WTC11 (cell line): Measurements from ENCODE around the gene HIPK2. TPM values are rescaled to one million over a fixed set of nuclear protein-coding genes. Genes with fewer than 3 reads are reported as not detected.

Experiments
- ATAC-seq: fragments of 200-7000 bp; cut with Tn5 transposase; 2 replicates; pipeline ENCODE4 v1.10.0; 2021; ENCODE audit warnings: mild to moderate bottlenecking, moderate library complexity
- CTCF ChIA-PET: fragments of 300-600 bp; sonication (Branson Sonifier 250); formaldehyde crosslinking; loops from one replicate; lab custom pipeline; 2021; ENCODE audit warnings: antibody characterized with exemption; lab: Charles Lee
- POLR2A ChIA-PET: fragments of 350-600 bp; sonication (Branson Sonifier 250); formaldehyde crosslinking; loops from one replicate; lab custom pipeline; 2021; ENCODE audit warnings: antibody characterized with exemption; lab: Charles Lee
- DNase-seq: peaks from one replicate; pipeline ENCODE4 v3.0.0; 2021; ENCODE audit warnings: low spot score
- H3K27ac Mint-ChIP-seq: 2 replicates; pipeline ENCODE4 v1.8.0; 2021; ENCODE audit warnings: mixed read lengths
- H3K27me3 Mint-ChIP-seq: 2 replicates; pipeline ENCODE4 v1.8.0; 2021; ENCODE audit warnings: low read depth, mild to moderate bottlenecking, moderate library complexity, mixed read lengths
- H3K36me3 Mint-ChIP-seq: 2 replicates; pipeline ENCODE4 v1.8.0; 2021; ENCODE audit warnings: mixed read lengths
- H3K4me1 Mint-ChIP-seq: 2 replicates; pipeline ENCODE4 v1.8.0; 2022; ENCODE audit warnings: mixed read lengths
- H3K4me3 Mint-ChIP-seq: 2 replicates; pipeline ENCODE4 v1.8.0; 2021; ENCODE audit warnings: mild to moderate bottlenecking, moderate library complexity, mixed read lengths
- H3K9me3 Mint-ChIP-seq: 2 replicates; pipeline ENCODE4 v1.8.0; 2021; ENCODE audit warnings: mixed read lengths
- ATF1 ChIP-seq: sonication (generic); formaldehyde crosslinking; IDR thresholded peaks from 2 replicates; pipeline ENCODE4 v1.8.1; 2023; ENCODE audit warnings: mild to moderate bottlenecking, moderate library complexity, missing genetic modification reagents
- CDX4 ChIP-seq: fragments of 250-450 bp; sonication (Bioruptor Pico); IDR thresholded peaks from 2 replicates; pipeline ENCODE4 v1.9.0; 2021; ENCODE audit warnings: moderate library complexity, mild to moderate bottlenecking, inconsistent platforms, borderline replicate concordance
- CREM ChIP-seq: sonication (generic); formaldehyde crosslinking; IDR thresholded peaks from 2 replicates; pipeline ENCODE4 v1.8.1; 2022; ENCODE audit warnings: mild to moderate bottlenecking, missing genetic modification reagents, moderate library complexity
- CTCF ChIP-seq: fragments of 200-600 bp; IDR thresholded peaks from 2 replicates; pipeline ENCODE4 v1.8.0; 2022; ENCODE audit warnings: antibody characterized with exemption
- HMGXB4 ChIP-seq: sonication (generic); formaldehyde crosslinking; IDR thresholded peaks from 2 replicates; pipeline ENCODE4 v1.8.1; 2023; ENCODE audit warnings: mild to moderate bottlenecking, moderate library complexity, missing genetic modification reagents
- KAT7 ChIP-seq: sonication (generic); formaldehyde crosslinking; IDR thresholded peaks from 2 replicates; pipeline ENCODE4 v1.8.1; 2023; ENCODE audit warnings: missing genetic modification reagents, mild to moderate bottlenecking, borderline replicate concordance
- PRRX2 ChIP-seq: fragments of 250-450 bp; sonication (Bioruptor Pico); IDR thresholded peaks from 2 replicates; pipeline ENCODE4 v1.8.0; 2021; ENCODE audit warnings: mild to moderate bottlenecking
- RELA ChIP-seq: sonication (generic); formaldehyde crosslinking; IDR thresholded peaks from 2 replicates; pipeline ENCODE4 v1.8.1; 2022; ENCODE audit warnings: missing genetic modification reagents, mild to moderate bottlenecking, borderline replicate concordance
- SMAD4 ChIP-seq: sonication (generic); formaldehyde crosslinking; IDR thresholded peaks from 2 replicates; pipeline ENCODE4 v1.8.0; 2022; ENCODE audit warnings: mild to moderate bottlenecking, missing genetic modification reagents
- SP1 ChIP-seq: sonication (generic); formaldehyde crosslinking; conservative IDR thresholded peaks from 2 replicates; pipeline ENCODE4 v1.8.1; 2022; ENCODE audit warnings: missing genetic modification reagents
- TEAD4 ChIP-seq: sonication (generic); formaldehyde crosslinking; IDR thresholded peaks from 2 replicates; pipeline ENCODE4 v1.8.0; 2022; ENCODE audit warnings: mild to moderate bottlenecking, missing genetic modification reagents
- USF2 ChIP-seq: sonication (generic); formaldehyde crosslinking; IDR thresholded peaks from 2 replicates; pipeline ENCODE4 v1.8.1; 2023; ENCODE audit warnings: mild to moderate bottlenecking, missing genetic modification reagents, moderate library complexity
- ZNF232 ChIP-seq: sonication (generic); formaldehyde crosslinking; IDR thresholded peaks from 2 replicates; pipeline ENCODE4 v1.8.0; 2022; ENCODE audit warnings: mild to moderate bottlenecking, missing genetic modification reagents
- total RNA-seq: library from RNA; stranded (reverse); gene quantifications from 3 replicates; pipeline ENCODE4 v1.2.3, GENCODE V29; 2021
- TF ChIP-seq, protein P1 (sequence below): sonication (generic); formaldehyde crosslinking; IDR thresholded peaks from 2 replicates; pipeline ENCODE4 v1.8.1; 2022; ENCODE audit warnings: low read depth, mild to moderate bottlenecking, moderate library complexity, missing genetic modification reagents, borderline replicate concordance
- TF ChIP-seq, protein P2 (sequence below): sonication (generic); formaldehyde crosslinking; IDR thresholded peaks from 2 replicates; pipeline ENCODE4 v1.8.0; 2022; ENCODE audit warnings: missing genetic modification reagents

HIPK2 gene
- total RNA-seq, 1 experiment from 2014 or later, result 25.3 TPM

GRCh38 chr7:139523199-139523941, 254.4 kb downstream of the HIPK2 start, which contains the start of gene CLEC2L:
TSS of gene CLEC2L (plus strand) at chr7:139523685. CDS start at chr7:139523928, 243 bp downstream.
- ChIA-PET POLR2A (no interaction called here), CTCF (interaction anchor here (0.6 to 1.1 kb wide), 6 partner anchors 18 to 89 kb away, joined by 3 to 7 read pairs (median 3); no protein-coding TSS in a partner anchor)
- TF ChIP-seq SP1 (CRISPR knock-in tag), result no peak
- 0 out of 2 replicates have a peak, but pooled peaks have one; percentile 20 for TF ChIP-seq HMGXB4 (CRISPR knock-in tag)
- Mint-ChIP-seq H3K27ac (no peak within 1 kb of the TSS), H3K36me3 (no peaks in the 10 kb centered on the region), H3K4me3 (peak within 1 kb of the TSS; percentile 75), H3K27me3 (peaks cover 64% of the 10 kb centered on the region), H3K4me1 (peaks cover 3% of the 10 kb centered on the region), H3K9me3 (peaks cover 9% of the 10 kb centered on the region; the same call in 1 of the 2 replicates)
- peak; percentile 59 for ATAC-seq
- peak; percentile 43 for DNase-seq

GRCh38 chr7:139522830-139523198, 255.0 kb downstream of the HIPK2 start:
- Mint-ChIP-seq H3K4me3 (peak overlapping the region; percentile 75), H3K36me3 (no peaks in the 10 kb centered on the region), H3K27ac (no peak overlapping the region), H3K9me3 (peaks cover 9% of the 10 kb centered on the region; the same call in 1 of the 2 replicates), H3K27me3 (peaks cover 64% of the 10 kb centered on the region), H3K4me1 (peaks cover 3% of the 10 kb centered on the region)
- TF ChIP-seq HMGXB4 (CRISPR knock-in tag) (0 out of 2 replicates have a peak, but pooled peaks have one; percentile 22), TEAD4 (CRISPR knock-in tag) (no peak)
- ATAC-seq, result no peak
- POLR2A ChIA-PET, result no interaction called here
- DNase-seq, result no peak
- CTCF ChIA-PET, result interaction anchor here (0.6 to 1.1 kb wide), 4 partner anchors 22 to 88 kb away, joined by 3 to 7 read pairs (median 3); no protein-coding TSS in a partner anchor

DNA sequence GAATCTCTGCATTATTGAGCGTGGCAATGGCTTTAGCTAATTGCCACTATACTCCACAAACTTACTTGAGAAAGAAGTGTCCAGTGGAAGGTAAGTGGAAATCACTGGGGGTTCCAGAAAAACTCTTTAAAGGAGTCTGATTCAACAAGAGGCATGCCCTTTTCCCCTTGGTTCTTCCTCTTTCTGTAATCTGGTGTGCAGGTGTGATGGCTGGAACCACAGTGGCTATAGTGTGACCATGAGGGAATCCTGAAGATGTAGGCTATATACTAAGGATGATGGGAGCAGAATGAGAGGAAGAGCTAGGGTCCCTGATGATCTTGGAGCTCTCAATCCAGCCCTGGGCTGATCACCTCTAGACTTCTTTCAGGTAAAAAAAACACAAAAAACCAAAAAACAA, 256.4 kb downstream of the HIPK2 start:
- H3K9me3 Mint-ChIP-seq, result peaks cover 9% of the 10 kb centered on the region; the same call in 1 of the 2 replicates
- CTCF ChIA-PET, result interaction anchor here (1.1 kb wide), 1 partner anchor 87 kb away, joined by 3 read pairs; no protein-coding TSS in a partner anchor
- no peak overlapping the region for H3K27ac Mint-ChIP-seq
- ATAC-seq, result no peak
- H3K4me1 Mint-ChIP-seq, result peaks cover 3% of the 10 kb centered on the region
- TF ChIP-seq CTCF (no peak), RELA (no peak), PRRX2 (CRISPR knock-in tag) (no peak), KAT7 (no peak), CREM (CRISPR knock-in tag) (no peak), ZNF232 (no peak), CDX4 (CRISPR knock-in tag) (no peak), SMAD4 (CRISPR knock-in tag) (no peak), USF2 (CRISPR knock-in tag) (no peak), ATF1 (CRISPR knock-in tag) (no peak)
- TF ChIP-seq, protein P1, sequence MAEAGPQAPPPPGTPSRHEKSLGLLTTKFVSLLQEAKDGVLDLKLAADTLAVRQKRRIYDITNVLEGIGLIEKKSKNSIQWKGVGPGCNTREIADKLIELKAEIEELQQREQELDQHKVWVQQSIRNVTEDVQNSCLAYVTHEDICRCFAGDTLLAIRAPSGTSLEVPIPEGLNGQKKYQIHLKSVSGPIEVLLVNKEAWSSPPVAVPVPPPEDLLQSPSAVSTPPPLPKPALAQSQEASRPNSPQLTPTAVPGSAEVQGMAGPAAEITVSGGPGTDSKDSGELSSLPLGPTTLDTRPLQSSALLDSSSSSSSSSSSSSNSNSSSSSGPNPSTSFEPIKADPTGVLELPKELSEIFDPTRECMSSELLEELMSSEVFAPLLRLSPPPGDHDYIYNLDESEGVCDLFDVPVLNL (CRISPR knock-in tag), result no peak
- TF ChIP-seq, protein P2, sequence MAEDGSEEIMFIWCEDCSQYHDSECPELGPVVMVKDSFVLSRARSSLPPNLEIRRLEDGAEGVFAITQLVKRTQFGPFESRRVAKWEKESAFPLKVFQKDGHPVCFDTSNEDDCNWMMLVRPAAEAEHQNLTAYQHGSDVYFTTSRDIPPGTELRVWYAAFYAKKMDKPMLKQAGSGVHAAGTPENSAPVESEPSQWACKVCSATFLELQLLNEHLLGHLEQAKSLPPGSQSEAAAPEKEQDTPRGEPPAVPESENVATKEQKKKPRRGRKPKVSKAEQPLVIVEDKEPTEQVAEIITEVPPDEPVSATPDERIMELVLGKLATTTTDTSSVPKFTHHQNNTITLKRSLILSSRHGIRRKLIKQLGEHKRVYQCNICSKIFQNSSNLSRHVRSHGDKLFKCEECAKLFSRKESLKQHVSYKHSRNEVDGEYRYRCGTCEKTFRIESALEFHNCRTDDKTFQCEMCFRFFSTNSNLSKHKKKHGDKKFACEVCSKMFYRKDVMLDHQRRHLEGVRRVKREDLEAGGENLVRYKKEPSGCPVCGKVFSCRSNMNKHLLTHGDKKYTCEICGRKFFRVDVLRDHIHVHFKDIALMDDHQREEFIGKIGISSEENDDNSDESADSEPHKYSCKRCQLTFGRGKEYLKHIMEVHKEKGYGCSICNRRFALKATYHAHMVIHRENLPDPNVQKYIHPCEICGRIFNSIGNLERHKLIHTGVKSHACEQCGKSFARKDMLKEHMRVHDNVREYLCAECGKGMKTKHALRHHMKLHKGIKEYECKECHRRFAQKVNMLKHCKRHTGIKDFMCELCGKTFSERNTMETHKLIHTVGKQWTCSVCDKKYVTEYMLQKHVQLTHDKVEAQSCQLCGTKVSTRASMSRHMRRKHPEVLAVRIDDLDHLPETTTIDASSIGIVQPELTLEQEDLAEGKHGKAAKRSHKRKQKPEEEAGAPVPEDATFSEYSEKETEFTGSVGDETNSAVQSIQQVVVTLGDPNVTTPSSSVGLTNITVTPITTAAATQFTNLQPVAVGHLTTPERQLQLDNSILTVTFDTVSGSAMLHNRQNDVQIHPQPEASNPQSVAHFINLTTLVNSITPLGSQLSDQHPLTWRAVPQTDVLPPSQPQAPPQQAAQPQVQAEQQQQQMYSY (CRISPR knock-in tag), result no peak
- TF ChIP-seq, all 79 proteins: peak for 0
- Mint-ChIP-seq H3K4me3 (no peak overlapping the region), H3K36me3 (no peaks in the 10 kb centered on the region), H3K27me3 (peaks cover 55% of the 10 kb centered on the region)
- POLR2A ChIA-PET, result no interaction called here
- no peak for DNase-seq
